ENCODE data around the gene KANSL1. TPM values are rescaled to one million over a fixed set of nuclear protein-coding genes. Genes with fewer than 3 reads are reported as not detected.

The KANSL1 gene
- total RNA-seq, 1 donor from 2014 or later: 91.5 TPM

DNA sequence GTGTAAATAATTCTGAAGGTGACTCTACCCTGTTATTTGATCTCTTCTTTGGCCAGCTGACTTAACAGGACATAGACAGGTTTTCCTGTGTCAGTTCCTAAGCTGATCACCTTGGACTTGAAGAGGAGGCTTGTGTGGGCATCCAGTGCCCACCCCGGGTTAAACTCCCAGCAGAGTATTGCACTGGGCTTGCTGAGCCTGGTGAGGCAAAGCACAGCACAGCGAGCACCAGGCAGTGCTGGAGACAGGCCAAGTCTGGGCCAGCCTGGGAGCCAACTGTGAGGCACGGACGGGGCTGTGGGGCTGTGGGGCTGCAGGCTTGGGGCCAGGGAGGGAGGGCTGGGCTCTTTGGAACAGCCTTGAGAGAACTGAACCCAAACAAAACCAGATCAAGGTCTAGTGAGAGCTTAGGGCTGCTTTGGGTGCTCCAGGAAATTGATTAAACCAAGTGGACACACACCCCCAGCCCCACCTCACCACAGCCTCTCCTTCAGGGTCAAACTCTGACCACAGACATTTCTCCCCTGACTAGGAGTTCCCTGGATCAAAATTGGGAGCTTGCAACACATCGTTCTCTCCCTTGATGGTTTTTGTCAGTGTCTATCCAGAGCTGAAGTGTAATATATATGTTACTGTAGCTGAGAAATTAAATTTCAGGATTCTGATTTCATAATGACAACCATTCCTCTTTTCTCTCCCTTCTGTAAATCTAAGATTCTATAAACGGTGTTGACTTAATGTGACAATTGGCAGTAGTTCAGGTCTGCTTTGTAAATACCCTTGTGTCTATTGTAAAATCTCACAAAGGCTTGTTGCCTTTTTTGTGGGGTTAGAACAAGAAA lies 189.1 kb downstream of the KANSL1 start:
- Mint-ChIP-seq H3K4me1 (ENCODE audit: low read depth) (no peaks in the 10 kb centered on the region), H3K27me3 (ENCODE audit: low read depth) (peaks cover 2% of the 10 kb centered on the region), H3K36me3 (ENCODE audit: low read depth) (no peaks in the 10 kb centered on the region), H3K4me3 (ENCODE audit: low read depth) (no peak overlapping the region), H3K27ac (no peak overlapping the region), H3K9me3 (no peaks in the 10 kb centered on the region)
- intact Hi-C loops (cut with micrococcal nuclease): loop anchor here (5.0 kb wide), 1 partner anchor 208 kb away; no protein-coding TSS in a partner anchor
- DNase-seq (ENCODE audit: low spot score): no peak

- Mint-ChIP-seq H3K36me3 (ENCODE audit: low read depth) (no peaks in the 10 kb centered on the region), H3K9me3 (no peaks in the 10 kb centered on the region), H3K27ac (no peak overlapping the region), H3K27me3 (ENCODE audit: low read depth) (peaks cover 2% of the 10 kb centered on the region), H3K4me3 (ENCODE audit: low read depth) (no peak overlapping the region), H3K4me1 (ENCODE audit: low read depth) (no peaks in the 10 kb centered on the region)
- intact Hi-C loops (cut with micrococcal nuclease): loop anchor here (5.0 kb wide), 1 partner anchor 209 kb away; no protein-coding TSS in a partner anchor
- no peak for DNase-seq (ENCODE audit: low spot score)
Observed at GRCh38 chr17:46002973-46003316, 190.3 kb downstream of the KANSL1 start.

DNA sequence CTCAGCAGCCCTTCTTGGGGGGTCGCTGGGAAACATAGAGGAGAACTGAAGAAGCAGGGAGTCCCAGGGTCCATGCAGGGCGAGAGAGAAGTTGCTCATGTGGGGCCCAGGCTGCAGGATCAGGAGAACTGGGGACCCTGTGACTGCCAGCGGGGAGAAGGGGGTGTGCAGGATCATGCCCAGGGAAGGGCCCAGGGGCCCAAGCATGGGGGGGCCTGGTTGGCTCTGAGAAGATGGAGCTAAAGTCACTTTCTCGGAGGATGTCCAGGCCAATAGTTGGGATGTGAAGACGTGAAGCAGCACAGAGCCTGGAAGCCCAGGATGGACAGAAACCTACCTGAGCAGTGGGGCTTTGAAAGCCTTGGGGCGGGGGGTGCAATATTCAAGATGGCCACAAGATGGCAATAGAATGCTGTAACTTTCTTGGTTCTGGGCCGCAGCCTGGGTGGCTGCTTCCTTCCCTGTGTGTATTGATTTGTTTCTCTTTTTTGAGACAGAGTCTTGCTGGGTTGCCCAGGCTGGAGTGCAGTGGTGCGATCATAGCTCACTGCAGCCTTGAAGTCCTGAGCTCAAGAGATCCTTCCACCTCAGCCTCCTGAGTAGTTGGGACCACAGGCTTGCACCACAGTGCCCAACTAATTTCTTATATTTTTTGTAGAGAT lies 190.8 kb downstream of the KANSL1 start:
- intact Hi-C loops (cut with micrococcal nuclease): loop anchor here (5.0 kb wide), 1 partner anchor 210 kb away; no protein-coding TSS in a partner anchor
- H3K9me3 Mint-ChIP-seq: no peaks in the 10 kb centered on the region
- DNase-seq (ENCODE audit: low spot score): peak; percentile 55
- H3K36me3 Mint-ChIP-seq (ENCODE audit: low read depth): no peaks in the 10 kb centered on the region
- peaks cover 2% of the 10 kb centered on the region for H3K27me3 Mint-ChIP-seq (ENCODE audit: low read depth)
- H3K27ac Mint-ChIP-seq: no peak overlapping the region
- H3K4me3 Mint-ChIP-seq (ENCODE audit: low read depth): no peak overlapping the region
- H3K4me1 Mint-ChIP-seq (ENCODE audit: low read depth): no peaks in the 10 kb centered on the region

- Mint-ChIP-seq H3K4me3 (ENCODE audit: low read depth) (no peak overlapping the region), H3K4me1 (ENCODE audit: low read depth) (no peaks in the 10 kb centered on the region)
Observed at GRCh38 chr17:46001390-46002310, 191.6 kb downstream of the KANSL1 start.

GRCh38 chr17:46000757-46001156 lies 192.5 kb downstream of the KANSL1 start:
- intact Hi-C loops (cut with micrococcal nuclease): loop anchor here (5.0 kb wide), 1 partner anchor 212 kb away; no protein-coding TSS in a partner anchor
- Mint-ChIP-seq H3K4me3 (ENCODE audit: low read depth) (no peak overlapping the region), H3K27ac (no peak overlapping the region), H3K9me3 (no peaks in the 10 kb centered on the region), H3K4me1 (ENCODE audit: low read depth) (no peaks in the 10 kb centered on the region), H3K36me3 (ENCODE audit: low read depth) (no peaks in the 10 kb centered on the region), H3K27me3 (ENCODE audit: low read depth) (no peaks in the 10 kb centered on the region)
- DNase-seq (ENCODE audit: low spot score): no peak

More at GRCh38 chr17:46001390-46002310, 191.6 kb downstream of the KANSL1 start:
- no peak for DNase-seq (ENCODE audit: low spot score)
- intact Hi-C loops (cut with micrococcal nuclease): loop anchor here (5.0 kb wide), 1 partner anchor 211 kb away; no protein-coding TSS in a partner anchor
- Mint-ChIP-seq H3K9me3 (no peaks in the 10 kb centered on the region), H3K27ac (no peak overlapping the region), H3K27me3 (ENCODE audit: low read depth) (peaks cover 2% of the 10 kb centered on the region), H3K36me3 (ENCODE audit: low read depth) (no peaks in the 10 kb centered on the region)

DNA sequence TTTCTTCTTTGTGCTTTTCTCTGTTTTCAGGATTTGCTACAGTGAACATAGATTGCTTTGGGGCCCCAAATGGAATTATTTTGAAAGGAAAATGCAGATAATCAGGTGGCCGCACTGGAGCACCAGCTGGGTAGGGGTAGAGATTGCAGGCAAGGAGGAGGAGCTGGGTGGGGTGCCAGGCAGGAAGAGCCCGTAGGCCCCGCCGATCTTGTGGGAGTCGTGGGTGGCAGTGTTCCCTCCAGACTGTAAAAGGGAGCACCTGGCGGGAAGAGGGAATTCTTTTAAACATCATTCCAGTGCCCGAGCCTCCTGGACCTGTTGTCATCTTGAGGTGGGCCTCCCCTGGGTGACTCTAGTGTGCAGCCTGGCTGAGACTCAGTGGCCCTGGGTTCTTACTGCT lies 192.9 kb downstream of the KANSL1 start:
- H3K9me3 Mint-ChIP-seq: no peaks in the 10 kb centered on the region
- no peak overlapping the region for H3K27ac Mint-ChIP-seq
- no peak overlapping the region for H3K4me3 Mint-ChIP-seq (ENCODE audit: low read depth)
- no peaks in the 10 kb centered on the region for H3K27me3 Mint-ChIP-seq (ENCODE audit: low read depth)
- no peaks in the 10 kb centered on the region for H3K36me3 Mint-ChIP-seq (ENCODE audit: low read depth)
- intact Hi-C loops (cut with micrococcal nuclease): loop anchor here (5.0 kb wide), 1 partner anchor 212 kb away; no protein-coding TSS in a partner anchor
- H3K4me1 Mint-ChIP-seq (ENCODE audit: low read depth): no peaks in the 10 kb centered on the region
- DNase-seq (ENCODE audit: low spot score): no peak

GRCh38 chr17:45999900-46000290 lies 193.3 kb downstream of the KANSL1 start:
- Mint-ChIP-seq H3K4me1 (ENCODE audit: low read depth) (no peaks in the 10 kb centered on the region), H3K27ac (no peak overlapping the region), H3K9me3 (no peaks in the 10 kb centered on the region), H3K36me3 (ENCODE audit: low read depth) (no peaks in the 10 kb centered on the region), H3K4me3 (ENCODE audit: low read depth) (no peak overlapping the region), H3K27me3 (ENCODE audit: low read depth) (no peaks in the 10 kb centered on the region)
- intact Hi-C loops (cut with micrococcal nuclease): loop anchor here (5.0 kb wide), 1 partner anchor 212 kb away; no protein-coding TSS in a partner anchor
- no peak for DNase-seq (ENCODE audit: low spot score)

- Mint-ChIP-seq H3K27ac (no peak within 1 kb of the TSS), H3K4me1 (ENCODE audit: low read depth) (no peaks in the 10 kb centered on the region), H3K9me3 (no peaks in the 10 kb centered on the region), H3K4me3 (ENCODE audit: low read depth) (no peak within 1 kb of the TSS), H3K27me3 (ENCODE audit: low read depth) (no peaks in the 10 kb centered on the region), H3K36me3 (ENCODE audit: low read depth) (no peaks in the 10 kb centered on the region)
- no peak for DNase-seq (ENCODE audit: low spot score)
- intact Hi-C loops (cut with micrococcal nuclease): no loop called here
Observed at GRCh38 chr17:45998987-45999899, 194.0 kb downstream of the KANSL1 start, which contains the start of gene STH. TSS of gene STH (plus strand) at chr17:45999250. CDS start at chr17:45999280, 30 bp downstream.

DNA sequence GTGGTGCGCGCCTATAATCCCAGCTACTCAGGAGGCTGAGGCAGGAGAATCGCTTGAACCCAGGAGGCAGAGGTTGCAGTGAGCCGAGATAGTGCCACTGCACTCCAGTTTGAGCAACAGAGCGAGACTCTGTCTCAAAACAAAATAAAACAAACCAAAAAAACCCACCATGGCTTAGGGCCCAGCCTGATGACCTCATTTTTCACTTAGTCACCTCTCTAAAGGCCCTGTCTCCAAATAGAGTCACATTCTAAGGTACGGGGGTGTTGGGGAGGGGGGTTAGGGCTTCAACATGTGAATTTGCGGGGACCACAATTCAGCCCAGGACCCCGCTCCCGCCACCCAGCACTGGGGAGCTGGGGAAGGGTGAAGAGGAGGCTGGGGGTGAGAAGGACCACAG lies 195.6 kb downstream of the KANSL1 start:
- Mint-ChIP-seq H3K9me3 (no peaks in the 10 kb centered on the region), H3K27ac (no peak overlapping the region), H3K36me3 (ENCODE audit: low read depth) (no peaks in the 10 kb centered on the region), H3K4me1 (ENCODE audit: low read depth) (no peaks in the 10 kb centered on the region), H3K4me3 (ENCODE audit: low read depth) (no peak overlapping the region), H3K27me3 (ENCODE audit: low read depth) (no peaks in the 10 kb centered on the region)
- no peak for DNase-seq (ENCODE audit: low spot score)
- intact Hi-C loops (cut with micrococcal nuclease): no loop called here

DNA sequence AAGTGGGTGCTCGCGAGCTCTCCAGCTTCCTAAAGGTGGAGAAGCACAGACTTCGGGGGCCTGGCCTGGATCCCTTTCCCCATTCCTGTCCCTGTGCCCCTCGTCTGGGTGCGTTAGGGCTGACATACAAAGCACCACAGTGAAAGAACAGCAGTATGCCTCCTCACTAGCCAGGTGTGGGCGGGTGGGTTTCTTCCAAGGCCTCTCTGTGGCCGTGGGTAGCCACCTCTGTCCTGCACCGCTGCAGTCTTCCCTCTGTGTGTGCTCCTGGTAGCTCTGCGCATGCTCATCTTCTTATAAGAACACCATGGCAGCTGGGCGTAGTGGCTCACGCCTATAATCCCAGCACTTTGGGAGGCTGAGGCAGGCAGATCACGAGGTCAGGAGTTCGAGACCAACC lies 196.1 kb downstream of the KANSL1 start:
- no peak for DNase-seq (ENCODE audit: low spot score)

GRCh38 chr17:45996282-45996937 lies 196.8 kb downstream of the KANSL1 start:
- Mint-ChIP-seq H3K4me3 (ENCODE audit: low read depth) (no peak overlapping the region), H3K27me3 (ENCODE audit: low read depth) (no peaks in the 10 kb centered on the region), H3K27ac (no peak overlapping the region), H3K9me3 (no peaks in the 10 kb centered on the region), H3K4me1 (ENCODE audit: low read depth) (no peaks in the 10 kb centered on the region), H3K36me3 (ENCODE audit: low read depth) (no peaks in the 10 kb centered on the region)
- no peak for DNase-seq (ENCODE audit: low spot score)
- intact Hi-C loops (cut with micrococcal nuclease): no loop called here

More for the DNA sequence above, 196.1 kb downstream of the KANSL1 start:
- intact Hi-C loops (cut with micrococcal nuclease): no loop called here
- Mint-ChIP-seq H3K4me1 (ENCODE audit: low read depth) (no peaks in the 10 kb centered on the region), H3K9me3 (no peaks in the 10 kb centered on the region), H3K27me3 (ENCODE audit: low read depth) (no peaks in the 10 kb centered on the region), H3K4me3 (ENCODE audit: low read depth) (no peak overlapping the region), H3K36me3 (ENCODE audit: low read depth) (no peaks in the 10 kb centered on the region), H3K27ac (no peak overlapping the region)
